CD4-positive, alpha-beta T cell treated with Interleukin-17A for 4 hours (primary cell): ENCODE data around the gene SEC61B.
"Not testable (repeated sequence)": the region's sequence is repeated elsewhere in the genome, so short reads cannot be mapped to it uniquely, and the experiment has no call there.

Experiments
- DNase-seq: peaks from one replicate; pipeline ENCODE4 v3.0.0-alpha.2; 2020; ENCODE audit warnings: mixed read lengths

SEC61B gene

DNA sequence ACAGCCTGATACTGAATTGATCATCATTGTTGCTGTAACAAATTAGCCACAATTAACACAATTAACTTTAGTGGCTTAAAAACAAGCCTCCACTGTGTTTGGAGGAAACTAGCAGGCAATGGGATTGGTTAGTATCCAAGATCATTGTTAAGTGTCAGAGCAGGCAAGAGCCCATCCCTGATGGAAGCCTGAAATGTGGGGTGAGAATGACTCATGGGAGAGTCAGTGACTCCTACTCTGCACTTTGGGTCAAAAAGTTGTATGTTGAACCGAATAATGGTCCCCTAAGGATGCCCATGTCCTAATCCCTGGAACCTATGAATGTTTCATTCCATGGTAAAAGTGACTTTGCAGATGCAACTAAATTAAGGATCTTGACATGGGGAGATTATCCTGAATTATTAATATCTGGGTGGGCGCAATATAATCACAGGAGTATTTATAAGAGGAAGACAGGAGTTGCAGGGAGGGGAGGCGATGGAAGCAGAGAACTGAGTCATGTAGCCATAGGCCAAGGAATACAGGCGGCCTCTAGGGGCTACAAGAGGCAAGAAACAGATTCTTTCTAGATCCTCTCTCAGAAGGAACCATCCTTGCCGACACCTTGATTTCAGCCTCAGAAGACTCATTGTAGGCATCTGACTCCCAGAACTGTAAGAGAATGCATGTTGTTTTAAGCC lies 29.2 kb upstream of the SEC61B start:
- DNase-seq, result no peak

- no peak for DNase-seq
Observed at GRCh38 chr9:99193466-99193821, 28.6 kb upstream of the SEC61B start.

DNA sequence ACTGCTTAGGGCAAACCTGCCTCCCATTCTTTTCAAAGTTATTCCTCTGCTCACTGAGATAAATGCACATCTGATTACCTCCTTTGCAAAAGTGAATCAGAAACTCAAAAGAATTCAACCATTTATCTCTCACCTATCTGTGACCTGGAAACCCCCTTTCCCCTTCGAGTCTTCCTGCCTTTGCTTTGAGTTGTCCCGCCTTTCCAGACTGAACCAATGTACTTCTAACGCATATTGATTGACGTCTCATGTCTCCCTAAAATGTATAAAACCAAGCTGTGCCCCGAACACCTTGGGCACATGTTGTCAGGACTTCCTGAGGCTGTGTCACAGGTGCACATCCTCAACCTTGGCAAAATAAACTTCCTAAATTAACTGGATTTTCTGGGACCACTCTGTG lies 25.6 kb upstream of the SEC61B start:
- DNase-seq, result not testable (repeated sequence)

- DNase-seq, result no peak
Observed at GRCh38 chr9:99197124-99197630, 24.9 kb upstream of the SEC61B start.

DNA sequence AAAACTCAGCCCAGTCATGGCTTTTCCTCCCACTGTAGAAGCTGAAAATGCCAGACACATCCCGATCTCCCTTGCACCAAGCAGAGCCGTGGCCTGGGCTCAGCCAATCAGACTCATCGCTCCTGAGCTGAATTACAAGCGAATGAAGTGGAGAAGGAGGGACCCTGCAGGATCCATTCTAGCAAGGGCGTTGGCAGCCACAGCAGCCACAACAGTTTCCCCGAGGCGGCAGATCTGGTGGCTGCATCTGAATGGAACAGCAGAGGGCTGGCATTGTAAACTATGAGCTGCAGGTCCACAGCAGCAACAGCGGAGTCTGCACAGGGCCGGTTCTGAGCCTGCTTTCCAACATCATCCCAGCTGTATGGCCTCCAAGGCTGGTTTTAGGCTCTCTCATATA lies 24.1 kb upstream of the SEC61B start:
- no peak for DNase-seq

GRCh38 chr9:99199938-99200539 lies 22.0 kb upstream of the SEC61B start:
- no peak for DNase-seq

GRCh38 chr9:99201603-99202002 lies 20.5 kb upstream of the SEC61B start:
- no peak for DNase-seq

DNA sequence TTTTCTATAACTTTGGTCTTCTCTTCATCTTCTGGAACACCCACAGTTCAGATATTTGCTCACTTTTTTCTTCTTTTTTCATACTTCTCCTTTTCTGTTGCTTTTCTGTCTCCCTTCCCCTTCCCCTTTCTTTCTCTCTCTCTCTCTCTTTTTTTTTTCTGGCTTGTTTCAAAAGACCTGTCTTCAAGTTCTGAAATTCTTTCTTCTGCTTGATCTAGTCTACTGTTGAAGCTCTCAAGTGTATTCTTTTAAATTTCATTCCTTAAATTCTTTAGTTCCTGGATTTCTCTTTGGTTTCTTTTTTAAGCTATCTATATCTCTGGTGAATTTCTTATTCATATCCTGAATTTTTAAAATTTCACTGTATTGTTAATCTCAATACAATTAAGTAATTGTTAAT lies 11.5 kb upstream of the SEC61B start:
- DNase-seq, result no peak

DNA sequence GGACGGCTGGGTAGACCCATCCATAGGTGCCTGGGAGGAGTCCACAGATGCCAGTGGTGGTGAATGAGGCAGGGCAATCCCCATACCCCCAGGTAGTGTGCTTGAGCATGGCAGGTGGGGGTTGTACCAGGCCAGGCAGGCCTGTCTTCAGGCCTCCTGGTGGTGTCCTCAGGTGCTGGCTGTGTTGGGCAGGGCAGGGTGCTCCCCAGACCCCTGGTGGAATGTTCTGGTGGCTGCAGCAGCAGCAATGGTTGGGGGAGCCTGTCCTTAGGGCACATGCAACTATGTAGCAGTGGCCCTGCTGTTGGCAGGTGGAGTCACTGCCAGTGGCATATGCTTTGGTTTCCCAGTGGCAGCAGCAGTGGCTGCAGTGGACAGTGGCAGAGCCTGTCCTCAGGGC lies 10.3 kb upstream of the SEC61B start:
- no peak for DNase-seq

DNA sequence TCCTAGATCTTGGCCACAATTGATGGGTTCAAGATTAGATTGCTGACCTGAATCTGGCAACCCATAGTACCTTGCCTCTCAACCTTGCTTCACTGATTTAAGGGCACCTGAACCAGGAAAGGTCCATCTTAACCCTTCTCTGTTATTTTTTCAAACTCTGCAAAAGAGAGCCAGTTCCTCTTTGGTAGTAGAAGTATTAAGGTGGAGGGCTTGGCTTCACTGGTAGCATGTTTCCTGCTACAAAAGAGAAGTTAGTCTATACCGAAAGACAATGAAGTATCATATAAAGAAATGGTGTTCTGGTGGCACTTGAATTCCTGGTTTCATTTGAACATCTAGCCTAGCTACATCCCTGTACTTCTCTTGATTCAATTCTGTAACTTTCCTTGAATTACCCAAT lies 8.9 kb upstream of the SEC61B start:
- DNase-seq, result no peak

DNA sequence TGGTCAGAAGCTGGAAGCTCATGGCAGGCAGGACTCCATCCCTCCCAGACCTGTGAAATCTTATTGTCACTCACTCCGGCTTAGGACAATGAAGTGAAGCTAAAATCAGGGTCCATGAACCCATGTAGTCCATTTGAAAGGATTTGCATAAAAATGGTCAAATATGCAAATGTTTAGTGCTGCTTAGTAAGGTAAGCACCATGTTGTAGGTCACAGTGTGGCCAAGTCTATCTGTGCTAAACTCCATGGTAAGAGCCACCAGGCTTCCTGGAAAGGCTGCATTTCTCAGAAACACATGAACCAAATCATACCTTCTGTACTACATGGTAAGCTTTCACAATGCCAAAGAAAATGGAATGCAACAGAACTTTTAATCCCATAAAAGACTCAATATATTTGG lies 6.0 kb upstream of the SEC61B start:
- DNase-seq, result no peak

- DNase-seq, result no peak
Observed at GRCh38 chr9:99220011-99220410, 2.1 kb upstream of the SEC61B start.

DNA sequence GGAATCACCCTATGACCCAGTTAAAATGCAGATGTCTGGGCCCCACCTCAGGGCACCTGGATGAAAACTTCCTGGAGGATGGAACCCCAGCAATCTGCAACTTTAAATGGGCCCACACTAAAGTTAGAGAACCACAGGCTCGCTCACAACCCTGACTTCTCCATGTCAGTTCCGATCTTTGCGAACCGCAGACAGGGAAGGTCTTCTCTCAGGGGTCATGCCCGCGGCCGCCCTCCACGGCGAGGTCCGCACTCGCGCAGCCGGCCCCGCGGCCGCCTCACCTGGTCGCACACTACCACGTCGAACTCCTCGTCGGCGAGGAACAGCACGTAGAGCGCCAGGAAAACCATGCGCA lies 839 bp upstream of the SEC61B start:
- no peak for DNase-seq

DNA sequence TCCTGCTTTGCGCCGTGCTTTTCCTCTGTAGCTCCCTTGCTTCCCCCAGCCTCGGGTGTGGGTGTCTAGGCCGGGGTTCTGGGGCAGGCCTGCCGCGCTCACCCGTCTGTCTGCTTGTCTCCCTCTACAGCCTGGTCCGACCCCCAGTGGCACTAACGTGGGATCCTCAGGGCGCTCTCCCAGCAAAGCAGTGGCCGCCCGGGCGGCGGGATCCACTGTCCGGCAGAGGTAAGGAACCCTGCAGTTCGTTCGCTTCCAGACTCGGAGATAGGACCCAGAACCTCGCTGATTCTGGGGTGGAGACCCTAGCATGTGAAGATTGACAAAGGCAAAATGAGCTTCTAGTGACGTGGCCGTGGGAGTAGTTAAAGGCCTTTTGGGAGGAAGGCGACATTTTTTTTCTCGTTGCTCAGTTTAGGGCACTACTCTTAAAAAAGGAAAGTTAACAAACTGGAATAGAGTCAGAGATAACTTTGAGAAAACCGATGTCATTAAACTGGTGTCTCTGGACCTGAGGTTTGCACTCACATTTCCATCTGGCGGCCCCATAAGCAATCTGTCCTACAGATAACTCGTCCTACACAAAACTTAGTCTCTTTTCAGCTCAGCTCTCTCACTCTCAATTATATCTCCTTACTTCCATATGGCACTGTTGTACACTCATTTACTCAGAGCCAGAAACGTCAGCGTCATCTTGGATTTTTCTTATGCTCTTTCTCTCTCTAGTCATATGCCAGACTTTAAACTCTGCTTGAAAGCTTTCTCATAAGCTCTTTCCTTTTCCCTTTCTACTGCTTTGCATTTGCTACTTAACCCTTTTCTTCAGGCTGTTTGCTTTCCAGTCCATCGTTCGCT lies 561 bp downstream of the SEC61B start:
- no peak for DNase-seq

DNA sequence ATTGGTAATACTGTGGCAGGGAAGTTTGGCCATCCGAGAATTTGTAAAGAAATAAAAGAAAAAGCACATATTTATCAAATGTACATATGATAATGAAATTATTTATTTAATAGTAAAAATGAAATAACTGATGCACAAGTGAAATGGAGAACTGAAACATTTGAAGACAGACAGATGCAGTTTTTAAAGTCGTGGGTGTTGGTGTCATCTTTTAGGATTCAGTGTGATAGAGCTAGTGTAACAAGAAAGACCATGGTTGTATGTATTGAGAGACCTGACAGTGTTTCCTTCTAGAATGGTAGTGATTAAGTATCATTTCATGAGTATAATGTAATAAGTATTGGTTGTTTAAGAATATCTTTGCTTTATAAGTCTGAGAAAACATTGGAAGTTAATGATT lies 2.4 kb downstream of the SEC61B start:
- no peak for DNase-seq

GRCh38 chr9:99226054-99226453 lies 4.0 kb downstream of the SEC61B start:
- DNase-seq, result no peak

GRCh38 chr9:99230206-99230605 lies 8.1 kb downstream of the SEC61B start:
- DNase-seq, result no peak

DNA sequence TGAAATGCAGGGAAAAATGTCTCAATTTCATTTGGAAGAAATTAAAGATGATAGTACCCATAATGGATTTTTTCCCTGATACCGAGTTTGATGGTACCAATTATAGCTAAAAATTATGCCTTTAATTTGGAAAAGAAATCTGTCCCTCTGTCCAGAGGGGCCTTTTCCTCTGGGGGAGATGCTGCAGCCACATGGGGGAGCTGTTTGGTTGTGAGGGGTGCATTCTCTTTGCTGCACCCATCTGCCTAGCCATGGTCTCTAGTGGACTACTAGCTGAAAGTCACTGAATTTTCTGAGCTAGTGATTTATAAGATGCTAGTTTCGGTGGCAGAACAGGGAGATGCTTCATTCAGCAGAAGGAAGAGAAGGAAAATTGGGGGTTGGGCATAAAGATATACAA lies 9.6 kb downstream of the SEC61B start:
- DNase-seq, result peak; percentile 20

DNA sequence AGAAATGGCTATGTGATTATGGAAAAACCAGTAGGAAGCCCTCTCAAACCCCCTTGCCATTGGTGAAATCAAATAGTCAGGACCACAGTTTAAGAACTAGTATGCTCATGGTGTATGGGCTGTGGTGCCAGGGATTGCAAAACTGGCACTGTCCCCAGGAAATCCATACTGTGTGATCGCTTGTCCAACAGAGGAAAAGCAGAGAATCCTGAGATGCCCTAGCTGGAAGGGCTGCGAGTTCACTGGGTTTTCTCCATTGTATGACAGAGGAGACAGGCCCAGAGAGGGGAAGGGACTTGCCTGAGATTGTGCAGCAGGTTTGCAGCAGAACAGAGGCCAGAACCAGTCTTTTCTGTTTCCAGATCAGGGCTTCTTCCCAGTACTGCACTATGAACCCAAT lies 12.5 kb downstream of the SEC61B start:
- DNase-seq, result no peak

- no peak for DNase-seq
Observed at GRCh38 chr9:99235069-99235468, 13.0 kb downstream of the SEC61B start.

GRCh38 chr9:99235926-99236634 lies 14.0 kb downstream of the SEC61B start:
- DNase-seq, result no peak

DNA sequence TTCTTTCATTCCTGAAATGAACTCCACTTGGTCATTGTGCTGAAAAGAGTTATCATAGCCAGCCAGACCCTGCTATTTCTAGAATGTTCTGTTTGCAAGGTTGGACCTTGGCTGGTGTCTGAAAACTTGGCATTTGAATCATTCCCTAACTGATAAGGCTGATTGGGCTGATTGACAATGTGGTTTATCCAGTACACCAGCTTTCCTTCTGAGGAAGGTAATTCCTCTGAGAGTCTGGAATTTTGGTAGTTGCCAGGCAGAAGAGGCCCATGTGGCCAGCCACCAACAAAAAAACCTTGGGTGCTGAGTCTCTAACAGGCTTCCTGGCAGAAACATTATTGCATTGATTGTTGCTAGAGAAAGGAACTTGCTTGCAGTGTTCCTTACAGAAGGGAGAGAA lies 15.3 kb downstream of the SEC61B start:
- DNase-seq, result no peak

- DNase-seq, result not testable (repeated sequence)
Observed at GRCh38 chr9:99237849-99238248, 15.8 kb downstream of the SEC61B start.
